Gastroesophageal sphincter (tissue), 3 donors: Measurements from ENCODE around the gene ZIC2.

Source experiments
- EP300 ChIP-seq: sonication (generic); formaldehyde crosslinking; IDR thresholded peaks from one replicate; pipeline ENCODE4 v1.6.1; 2017; ENCODE audit warnings: antibody characterized with exemption, mild to moderate bottlenecking
- TF ChIP-seq, protein P1 (sequence below), 4 experiments: fragments of 200-600 bp in 2 of 4; fragments of 450-650 bp in 2 of 4; sonication (generic) in 1 of 4; IDR thresholded peaks; one replicate each; pipeline ENCODE4 v1.5.1; 2017 to 2019; ENCODE audit warnings: antibody characterized with exemption in 4 of 4, mild to moderate bottlenecking in 2 of 4, moderate library complexity in 2 of 4

DNA sequence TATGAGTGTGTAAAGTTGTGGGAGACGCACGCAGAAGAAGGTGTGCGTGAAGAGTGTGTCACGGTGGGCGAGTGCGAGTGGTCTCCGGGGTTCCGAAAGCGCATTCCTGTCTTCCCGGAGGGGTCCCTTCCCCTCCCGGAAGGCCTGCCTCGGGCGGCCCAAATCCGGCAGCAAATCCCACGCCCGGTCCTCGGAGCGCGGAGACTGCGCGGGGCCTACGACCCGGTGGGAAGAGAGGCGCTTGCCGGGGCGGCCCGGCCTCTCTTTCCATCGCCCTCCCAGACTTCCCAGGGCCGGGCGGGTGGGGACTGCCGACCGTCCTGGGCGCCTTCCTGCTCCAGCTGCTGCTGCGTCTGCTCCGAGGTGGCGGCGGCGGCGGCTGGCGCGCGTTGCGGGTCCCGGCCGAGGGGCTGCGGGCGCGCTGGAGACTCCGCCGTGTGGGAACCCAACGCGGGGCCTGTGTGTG, 12.1 kb upstream of the ZIC2 start:
- TF ChIP-seq, protein P1, sequence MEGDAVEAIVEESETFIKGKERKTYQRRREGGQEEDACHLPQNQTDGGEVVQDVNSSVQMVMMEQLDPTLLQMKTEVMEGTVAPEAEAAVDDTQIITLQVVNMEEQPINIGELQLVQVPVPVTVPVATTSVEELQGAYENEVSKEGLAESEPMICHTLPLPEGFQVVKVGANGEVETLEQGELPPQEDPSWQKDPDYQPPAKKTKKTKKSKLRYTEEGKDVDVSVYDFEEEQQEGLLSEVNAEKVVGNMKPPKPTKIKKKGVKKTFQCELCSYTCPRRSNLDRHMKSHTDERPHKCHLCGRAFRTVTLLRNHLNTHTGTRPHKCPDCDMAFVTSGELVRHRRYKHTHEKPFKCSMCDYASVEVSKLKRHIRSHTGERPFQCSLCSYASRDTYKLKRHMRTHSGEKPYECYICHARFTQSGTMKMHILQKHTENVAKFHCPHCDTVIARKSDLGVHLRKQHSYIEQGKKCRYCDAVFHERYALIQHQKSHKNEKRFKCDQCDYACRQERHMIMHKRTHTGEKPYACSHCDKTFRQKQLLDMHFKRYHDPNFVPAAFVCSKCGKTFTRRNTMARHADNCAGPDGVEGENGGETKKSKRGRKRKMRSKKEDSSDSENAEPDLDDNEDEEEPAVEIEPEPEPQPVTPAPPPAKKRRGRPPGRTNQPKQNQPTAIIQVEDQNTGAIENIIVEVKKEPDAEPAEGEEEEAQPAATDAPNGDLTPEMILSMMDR (IDR thresholded peaks at IDR 0.05), result no peak
- no peak for TF ChIP-seq EP300
